ENCODE results near the gene RBL1.
"Not testable (repeated sequence)": the region's sequence is repeated elsewhere in the genome, so short reads cannot be mapped to it uniquely, and the experiment has no call there.

Gene RBL1

DNA sequence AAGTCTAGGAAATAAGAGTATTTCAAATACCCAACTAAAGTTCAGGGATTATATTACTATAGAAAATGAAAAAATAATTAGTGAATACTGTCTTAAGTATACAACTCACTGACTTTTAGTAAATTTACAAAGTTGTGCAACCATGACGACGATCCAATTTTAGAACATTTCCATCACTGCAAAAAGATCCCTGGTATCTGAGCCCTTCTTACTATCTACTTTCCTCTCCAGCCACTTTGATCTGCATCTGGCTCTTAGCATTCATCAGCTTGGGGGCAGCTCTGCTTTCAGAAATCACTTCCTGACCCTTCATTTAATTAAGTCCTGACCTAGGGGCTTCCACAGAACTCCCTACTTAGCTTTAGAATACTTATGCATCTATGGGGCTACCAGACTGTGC is 38.2 kb upstream of the RBL1 start:
- Histone ChIP-seq H3K18ac (ENCODE audit: low read depth in 1 of 2, low read length in 2 of 2) (no peak overlapping the region), H3K27ac (ENCODE audit: low read length, poor library complexity, severe bottlenecking) (no peak overlapping the region), H2AFZ (ENCODE audit: low read depth, low read length) (no peak overlapping the region), H3K14ac (ENCODE audit: low read length in 2 of 2) (no peak overlapping the region), H2AK5ac (ENCODE audit: low read length, severe bottlenecking) (no peak overlapping the region), H2BK120ac (ENCODE audit: low read depth, low read length) (no peak overlapping the region), H4K8ac (ENCODE audit: low read length) (no peak overlapping the region), H2BK12ac (ENCODE audit: low read length in 2 of 2) (no peak overlapping the region), H3K4me2 (ENCODE audit: low read length, poor library complexity, severe bottlenecking) (no peak overlapping the region), H2BK5ac (ENCODE audit: low read depth, low read length, poor library complexity, severe bottlenecking) (no peak overlapping the region), H3K9me3 (ENCODE audit: control insufficient read depth, low read length) (no peaks in the 10 kb centered on the region), H3K9ac (ENCODE audit: low read length) (no peak overlapping the region), H2BK15ac (ENCODE audit: low read depth, poor library complexity, severe bottlenecking) (no peak overlapping the region), H4K91ac (ENCODE audit: low read length) (no peak overlapping the region), H3K79me1 (replicated peaks; ENCODE audit: low read length, poor library complexity, severe bottlenecking) (no peaks in the 10 kb centered on the region), H3K4ac (ENCODE audit: low read depth in 1 of 2, low read length in 2 of 2) (no peak overlapping the region), H3K27me3 (ENCODE audit: control insufficient read depth in 1 of 2, insufficient read depth in 1 of 2, low read length in 2 of 2) (peaks cover 0 to 12% of the 10 kb centered on the region in 2 experiments), H3K23ac (ENCODE audit: low read length in 2 of 2) (no peak overlapping the region), H3K36me3 (ENCODE audit: control insufficient read depth in 1 of 2, insufficient read depth in 2 of 2, low read depth in 1 of 2, low read length in 2 of 2) (no peaks in the 10 kb centered on the region), H3K4me1 (ENCODE audit: control insufficient read depth, insufficient read depth, low read depth, low read length) (no peaks in the 10 kb centered on the region), H3K4me3 (ENCODE audit: insufficient read depth in 1 of 2, low read depth in 1 of 2, low read length in 2 of 2) (no peak overlapping the region)
- DNase-seq, result no peak
- 86% methylated on average over 2 of the region's 2 CpGs for WGBS

GRCh38 chr20:37131486-37131885 is 35.7 kb upstream of the RBL1 start:
- H3K36me3 ChIP-seq (ENCODE audit: control insufficient read depth in 1 of 2, insufficient read depth in 2 of 2, low read depth in 1 of 2, low read length in 2 of 2), result no peaks in the 10 kb centered on the region
- H2AK5ac ChIP-seq (ENCODE audit: low read length, severe bottlenecking), result no peak overlapping the region
- H4K8ac ChIP-seq (ENCODE audit: low read length), result no peak overlapping the region
- H3K27me3 ChIP-seq (ENCODE audit: control insufficient read depth in 1 of 2, insufficient read depth in 1 of 2, low read length in 2 of 2), result peaks cover 0 to 12% of the 10 kb centered on the region in 2 experiments
- H3K4ac ChIP-seq (ENCODE audit: low read depth in 1 of 2, low read length in 2 of 2), result no peak overlapping the region
- H3K9ac ChIP-seq (ENCODE audit: low read length), result no peak overlapping the region
- no peaks in the 10 kb centered on the region for H3K4me1 ChIP-seq (ENCODE audit: control insufficient read depth, insufficient read depth, low read depth, low read length)
- H2BK5ac ChIP-seq (ENCODE audit: low read depth, low read length, poor library complexity, severe bottlenecking), result no peak overlapping the region
- no peak overlapping the region for H3K4me2 ChIP-seq (ENCODE audit: low read length, poor library complexity, severe bottlenecking)
- no peak overlapping the region for H3K27ac ChIP-seq (ENCODE audit: low read length, poor library complexity, severe bottlenecking)
- no peak overlapping the region for H3K18ac ChIP-seq (ENCODE audit: low read depth in 1 of 2, low read length in 2 of 2)
- no peak overlapping the region for H2AFZ ChIP-seq (ENCODE audit: low read depth, low read length)
- no peak overlapping the region for H3K4me3 ChIP-seq (ENCODE audit: insufficient read depth in 1 of 2, low read depth in 1 of 2, low read length in 2 of 2)
- 58% methylated on average over 3 of the region's 3 CpGs for WGBS
- no peak for DNase-seq
- H3K23ac ChIP-seq (ENCODE audit: low read length in 2 of 2), result no peak overlapping the region
- H3K9me3 ChIP-seq (ENCODE audit: control insufficient read depth, low read length), result no peaks in the 10 kb centered on the region
- no peak overlapping the region for H2BK120ac ChIP-seq (ENCODE audit: low read depth, low read length)
- H2BK12ac ChIP-seq (ENCODE audit: low read length in 2 of 2), result no peak overlapping the region
- H3K14ac ChIP-seq (ENCODE audit: low read length in 2 of 2), result no peak overlapping the region
- no peak overlapping the region for H4K91ac ChIP-seq (ENCODE audit: low read length)
- H2BK15ac ChIP-seq (ENCODE audit: low read depth, poor library complexity, severe bottlenecking), result no peak overlapping the region
- H3K79me1 ChIP-seq (replicated peaks; ENCODE audit: low read length, poor library complexity, severe bottlenecking), result no peaks in the 10 kb centered on the region

DNA sequence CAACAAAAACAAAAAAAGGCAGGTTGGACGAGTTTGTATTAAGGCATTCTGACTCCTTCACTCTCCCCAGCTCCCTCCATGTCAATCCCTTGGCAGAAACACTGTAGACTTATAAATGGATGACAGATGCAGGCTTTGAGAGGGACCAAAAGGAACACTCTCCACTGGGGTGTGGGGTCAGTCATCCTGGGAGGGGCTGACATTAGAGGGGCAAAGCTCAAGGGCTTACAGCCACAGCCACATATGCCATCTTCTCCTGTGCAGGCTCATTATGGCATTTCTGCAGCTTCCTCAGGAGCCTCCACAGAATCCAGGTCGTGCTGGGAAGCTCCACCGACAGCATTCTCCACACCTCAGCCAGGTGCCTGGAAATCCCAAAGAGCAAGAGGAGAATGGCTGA is 33.0 kb upstream of the RBL1 start:
- Histone ChIP-seq H2BK120ac (ENCODE audit: low read depth, low read length) (no peak overlapping the region), H3K23ac (ENCODE audit: low read length in 2 of 2) (no peak overlapping the region), H3K14ac (ENCODE audit: low read length in 2 of 2) (no peak overlapping the region), H4K8ac (ENCODE audit: low read length) (no peak overlapping the region), H2BK12ac (ENCODE audit: low read length in 2 of 2) (peak overlapping the region in 1 of 2 experiments; percentile 21), H2BK15ac (ENCODE audit: low read depth, poor library complexity, severe bottlenecking) (no peak overlapping the region), H4K91ac (ENCODE audit: low read length) (no peak overlapping the region), H3K79me1 (replicated peaks; ENCODE audit: low read length, poor library complexity, severe bottlenecking) (no peaks in the 10 kb centered on the region), H3K4me1 (ENCODE audit: control insufficient read depth, insufficient read depth, low read depth, low read length) (no peaks in the 10 kb centered on the region), H2BK5ac (ENCODE audit: low read depth, low read length, poor library complexity, severe bottlenecking) (no peak overlapping the region), H3K36me3 (ENCODE audit: control insufficient read depth in 1 of 2, insufficient read depth in 2 of 2, low read depth in 1 of 2, low read length in 2 of 2) (no peaks in the 10 kb centered on the region), H3K4me2 (ENCODE audit: low read length, poor library complexity, severe bottlenecking) (no peak overlapping the region), H3K27ac (ENCODE audit: low read length, poor library complexity, severe bottlenecking) (no peak overlapping the region), H3K18ac (ENCODE audit: low read depth in 1 of 2, low read length in 2 of 2) (no peak overlapping the region), H3K9me3 (ENCODE audit: control insufficient read depth, low read length) (no peaks in the 10 kb centered on the region), H3K4me3 (ENCODE audit: insufficient read depth in 1 of 2, low read depth in 1 of 2, low read length in 2 of 2) (no peak overlapping the region), H2AFZ (ENCODE audit: low read depth, low read length) (no peak overlapping the region), H3K27me3 (ENCODE audit: control insufficient read depth in 1 of 2, insufficient read depth in 1 of 2, low read length in 2 of 2) (peaks cover 0 to 12% of the 10 kb centered on the region in 2 experiments), H3K9ac (ENCODE audit: low read length) (no peak overlapping the region), H3K4ac (ENCODE audit: low read depth in 1 of 2, low read length in 2 of 2) (no peak overlapping the region), H2AK5ac (ENCODE audit: low read length, severe bottlenecking) (no peak overlapping the region)
- no peak for DNase-seq
- 32% methylated on average over 2 of the region's 3 CpGs for WGBS

DNA sequence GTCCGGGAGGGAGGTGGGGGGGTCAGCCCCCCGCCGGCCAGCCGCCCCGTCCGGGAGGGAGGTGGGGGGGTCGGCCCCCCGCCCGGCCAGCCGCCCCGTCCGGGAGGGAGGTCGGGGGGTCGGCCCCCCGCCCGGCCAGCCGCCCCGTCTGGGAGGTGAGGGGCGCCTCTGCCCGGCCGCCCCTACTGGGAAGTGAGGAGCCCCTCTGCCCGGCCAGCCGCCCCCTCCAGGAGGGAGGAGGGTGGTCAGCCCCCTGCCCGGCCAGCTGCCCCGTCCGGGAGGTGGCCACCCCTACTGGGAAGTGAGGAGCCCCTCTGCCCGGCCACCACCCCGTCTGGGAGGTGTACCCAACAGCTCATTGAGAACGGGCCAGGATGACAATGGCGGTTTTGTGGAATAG is 30.5 kb upstream of the RBL1 start:
- H3K27ac ChIP-seq (ENCODE audit: low read length, poor library complexity, severe bottlenecking); H3K18ac ChIP-seq (ENCODE audit: low read depth in 1 of 2, low read length in 2 of 2); H4K91ac ChIP-seq (ENCODE audit: low read length); H3K27me3 ChIP-seq (ENCODE audit: control insufficient read depth in 1 of 2, insufficient read depth in 1 of 2, low read length in 2 of 2); H3K14ac ChIP-seq (ENCODE audit: low read length in 2 of 2); H3K36me3 ChIP-seq (ENCODE audit: control insufficient read depth in 1 of 2, insufficient read depth in 2 of 2, low read depth in 1 of 2, low read length in 2 of 2); H3K9ac ChIP-seq (ENCODE audit: low read length); H3K4me3 ChIP-seq (ENCODE audit: insufficient read depth in 1 of 2, low read depth in 1 of 2, low read length in 2 of 2); H2BK120ac ChIP-seq (ENCODE audit: low read depth, low read length); H2BK15ac ChIP-seq (ENCODE audit: low read depth, poor library complexity, severe bottlenecking); DNase-seq; H3K79me1 ChIP-seq (replicated peaks; ENCODE audit: low read length, poor library complexity, severe bottlenecking); H3K4me1 ChIP-seq (ENCODE audit: control insufficient read depth, insufficient read depth, low read depth, low read length); H2AFZ ChIP-seq (ENCODE audit: low read depth, low read length); H2AK5ac ChIP-seq (ENCODE audit: low read length, severe bottlenecking); H3K9me3 ChIP-seq (ENCODE audit: control insufficient read depth, low read length); H3K23ac ChIP-seq (ENCODE audit: low read length in 2 of 2); H4K8ac ChIP-seq (ENCODE audit: low read length); H2BK5ac ChIP-seq (ENCODE audit: low read depth, low read length, poor library complexity, severe bottlenecking); H2BK12ac ChIP-seq (ENCODE audit: low read length in 2 of 2); H3K4ac ChIP-seq (ENCODE audit: low read depth in 1 of 2, low read length in 2 of 2); H3K4me2 ChIP-seq (ENCODE audit: low read length, poor library complexity, severe bottlenecking): not testable (repeated sequence)
- 100% methylated on average over 6 of the region's 30 CpGs for WGBS

Measured in mesenchymal stem cell (in vitro differentiated cells and primary cell).